T follicular helper cell (primary cell): ENCODE data around the gene SGTB.
"Not testable (repeated sequence)": the region's sequence is repeated elsewhere in the genome, so short reads cannot be mapped to it uniquely, and the experiment has no call there.

Experiments
- DNase-seq: peaks from one replicate; pipeline ENCODE4 v3.0.0-alpha.2; 2020; ENCODE audit warnings: low read depth

SGTB gene

DNA sequence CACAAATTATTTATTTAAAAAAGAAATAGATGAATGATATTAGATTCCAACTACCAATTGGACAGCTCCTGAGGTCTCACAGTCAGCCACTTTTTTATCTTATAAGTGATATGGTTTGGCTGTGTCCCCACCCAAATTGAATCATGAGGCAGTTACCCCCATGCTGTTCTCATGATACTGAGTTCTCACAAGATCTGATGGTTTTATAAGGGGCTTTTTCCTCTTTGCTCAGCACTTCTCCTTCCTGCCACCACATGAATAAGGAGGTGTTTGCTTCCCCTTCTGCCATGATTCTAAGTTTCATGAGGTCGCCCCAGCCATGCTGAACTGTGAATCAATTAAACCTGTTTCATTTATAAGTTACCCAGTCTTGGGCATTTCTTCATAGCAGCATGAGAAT, 13.0 kb upstream of the SGTB start:
- no peak for DNase-seq

DNA sequence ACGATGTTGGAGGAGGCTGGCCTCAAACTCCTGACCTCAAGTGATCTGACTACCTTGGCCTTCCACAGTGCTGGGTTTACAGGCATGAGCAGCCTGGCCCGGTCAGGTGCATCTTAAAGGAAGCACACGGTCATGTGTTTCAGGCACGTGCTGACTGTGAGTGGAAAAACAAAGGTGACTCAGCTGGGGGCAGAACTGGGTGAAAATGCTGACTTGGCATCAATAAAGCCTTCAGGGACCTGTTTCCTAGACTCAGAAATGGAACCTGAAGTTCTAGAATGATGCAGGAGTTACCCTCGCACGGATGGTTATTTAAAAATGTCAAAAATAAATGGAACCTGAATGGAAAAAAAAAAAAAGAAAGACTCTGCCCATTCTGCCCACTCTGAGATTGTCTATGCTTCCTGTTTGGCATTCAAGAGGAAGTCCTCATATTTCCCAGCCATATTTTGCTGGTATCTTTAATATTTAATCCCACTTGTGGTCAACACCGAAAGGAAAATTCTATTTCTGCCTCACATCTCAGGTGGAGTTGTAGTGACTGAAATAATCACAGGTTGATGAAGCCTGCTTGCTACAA, 12.4 kb upstream of the SGTB start:
- not testable (repeated sequence) for DNase-seq

DNA sequence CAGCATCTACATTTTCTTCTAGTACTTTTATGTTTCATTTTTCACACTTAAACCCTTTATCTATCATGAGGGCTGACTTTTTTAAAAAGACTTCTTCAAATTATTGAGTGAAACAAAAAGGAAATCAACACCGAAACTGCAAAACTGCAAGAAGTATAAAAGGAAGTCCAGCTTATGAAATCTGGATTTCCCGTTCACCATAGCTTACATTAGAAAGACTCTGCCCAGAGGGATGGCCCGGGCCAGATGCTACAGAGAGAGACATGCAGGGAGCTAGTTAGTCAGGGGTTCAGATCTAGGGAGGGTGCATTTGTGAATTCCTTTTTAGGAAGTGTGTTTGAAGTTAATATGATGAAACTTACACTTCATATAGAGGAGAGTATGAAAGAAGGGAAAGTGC, 10.1 kb upstream of the SGTB start:
- DNase-seq, result not testable (repeated sequence)

DNA sequence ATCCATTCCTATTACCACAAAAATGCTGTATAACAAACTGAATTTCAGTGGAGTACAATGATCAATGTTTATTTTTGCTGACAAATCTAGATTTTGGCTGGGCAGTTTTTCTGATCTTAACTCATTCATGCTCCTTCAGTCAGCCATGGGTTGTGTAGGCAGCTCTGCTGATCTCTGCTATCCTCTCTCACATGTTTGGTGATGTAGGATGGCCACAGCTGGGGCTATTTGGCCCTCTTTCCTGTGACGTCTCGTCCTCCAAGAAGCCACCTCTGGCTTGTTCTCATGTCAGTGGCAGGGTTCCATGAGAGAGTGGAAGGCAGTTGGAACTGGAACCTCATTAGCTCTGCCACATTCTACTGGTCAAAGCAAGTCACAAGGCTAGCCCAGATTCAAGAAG, 9.0 kb upstream of the SGTB start:
- no peak for DNase-seq

DNA sequence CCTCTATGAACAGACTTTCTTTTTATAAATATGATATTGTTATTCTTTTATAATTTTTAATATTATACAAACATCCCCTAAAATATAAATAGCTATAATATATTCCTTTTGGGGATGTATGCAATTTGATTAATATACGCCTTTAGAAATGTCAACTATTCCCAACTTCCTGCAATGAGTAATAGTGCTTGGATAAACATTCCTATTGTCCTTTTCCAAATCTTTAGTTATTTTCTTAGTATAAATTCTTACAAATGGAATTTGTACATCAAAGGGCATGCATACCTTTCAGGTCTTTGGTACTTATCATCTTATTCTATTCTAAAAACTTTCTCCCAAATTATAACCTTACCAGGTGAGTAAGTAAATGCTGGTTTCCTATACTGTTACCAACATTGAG, 6.3 kb upstream of the SGTB start:
- DNase-seq, result no peak

DNA sequence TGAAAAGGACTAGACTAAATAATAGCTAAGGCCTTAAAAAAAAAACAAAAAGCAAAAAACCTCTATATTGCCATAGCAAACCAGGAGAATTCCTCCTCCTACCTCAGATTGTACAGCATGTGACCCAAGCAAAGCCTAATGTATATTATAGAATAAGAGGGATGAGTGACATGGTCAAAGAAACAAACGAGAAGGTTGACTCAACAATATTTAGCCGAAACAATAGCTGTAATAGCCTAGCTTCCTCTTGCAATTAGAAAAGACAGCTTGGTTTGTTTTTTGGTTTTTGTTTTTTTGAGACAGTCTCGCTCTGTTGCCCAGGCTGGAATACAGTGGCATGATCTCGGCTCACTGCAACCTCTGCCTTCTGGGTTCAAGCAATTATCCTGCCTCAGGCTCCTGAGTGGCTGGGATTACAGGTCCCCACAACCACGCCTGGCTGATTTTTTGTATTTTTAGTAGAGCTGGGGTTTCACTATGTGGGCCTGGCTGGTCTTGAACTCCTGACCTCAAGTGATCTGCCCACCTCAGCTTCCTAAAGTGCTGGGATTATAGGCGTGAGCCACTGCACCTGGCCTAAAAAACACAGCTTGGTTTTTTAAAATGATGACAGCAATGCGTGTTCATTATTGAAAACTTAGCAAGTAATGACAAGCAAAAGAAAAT, 5.7 kb upstream of the SGTB start:
- no peak for DNase-seq

DNA sequence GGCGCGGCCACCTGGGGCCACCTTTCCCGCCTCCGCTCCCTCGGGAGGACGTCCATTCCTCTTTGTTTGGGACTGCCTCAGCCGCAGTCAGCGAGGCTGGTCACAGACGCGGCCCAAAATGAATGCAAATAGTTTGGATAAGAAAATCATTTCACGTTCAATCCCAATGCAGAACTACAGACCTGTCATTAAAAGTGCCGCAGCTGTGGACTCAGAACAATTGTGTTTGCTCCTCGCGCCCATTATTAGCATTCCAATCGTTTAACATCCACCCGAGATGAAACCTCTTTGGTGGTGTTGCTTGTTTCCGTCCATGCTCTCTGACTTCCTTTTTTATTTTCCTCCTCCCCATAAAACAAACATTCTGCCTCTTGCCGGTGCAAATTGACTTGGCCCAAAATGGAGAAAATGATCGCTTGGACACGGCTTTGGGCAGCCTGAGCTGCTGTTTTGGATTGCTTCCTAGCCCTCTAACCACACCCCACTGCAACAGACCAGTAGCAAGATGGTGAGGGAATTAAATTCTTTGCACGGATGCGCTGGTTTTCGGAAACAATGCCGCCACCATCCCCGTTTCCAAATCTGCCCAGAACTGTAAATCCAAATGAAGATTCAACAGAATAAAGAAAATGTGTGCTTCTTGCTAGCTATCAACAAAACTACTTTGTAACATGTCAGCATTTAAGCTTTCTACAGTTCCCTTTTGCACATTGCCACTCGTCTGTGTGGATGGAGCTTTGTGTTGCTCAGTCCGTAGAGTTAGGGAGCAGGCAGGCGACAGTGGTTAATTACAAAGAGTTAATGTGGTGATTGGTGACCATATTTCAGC, 880 bp upstream of the SGTB start:
- DNase-seq, result no peak

DNA sequence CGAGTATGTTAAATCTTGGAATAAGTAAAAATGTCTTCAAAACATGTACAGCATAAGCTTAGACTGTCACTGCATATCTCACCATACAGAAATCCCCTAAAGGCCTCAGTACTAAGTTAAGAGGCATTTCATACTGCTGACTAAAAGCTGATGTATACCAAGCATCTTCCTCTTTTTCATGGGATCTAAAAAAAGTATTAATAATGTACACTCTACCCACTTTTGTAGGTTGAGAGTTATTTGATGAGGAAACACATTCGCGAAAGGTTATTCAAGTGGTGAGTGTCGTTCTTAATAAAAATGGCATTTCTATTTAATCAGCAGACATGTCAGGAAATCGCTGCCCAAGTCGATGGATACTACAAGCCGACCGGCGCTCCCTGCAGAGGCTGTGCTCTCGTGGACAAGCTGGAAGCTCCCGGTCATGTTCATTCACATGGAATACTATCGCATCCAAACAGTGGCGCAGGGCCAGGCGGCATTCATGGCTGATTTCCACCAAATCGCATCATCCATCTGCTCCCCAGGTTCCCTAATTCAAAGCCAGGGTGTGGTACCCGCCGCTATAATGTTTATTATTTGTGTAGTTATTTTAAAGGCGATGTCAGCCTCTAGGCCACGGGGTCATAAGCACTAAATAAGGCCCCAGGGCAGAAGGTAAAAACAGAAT, 724 bp downstream of the SGTB start:
- no peak for DNase-seq

DNA sequence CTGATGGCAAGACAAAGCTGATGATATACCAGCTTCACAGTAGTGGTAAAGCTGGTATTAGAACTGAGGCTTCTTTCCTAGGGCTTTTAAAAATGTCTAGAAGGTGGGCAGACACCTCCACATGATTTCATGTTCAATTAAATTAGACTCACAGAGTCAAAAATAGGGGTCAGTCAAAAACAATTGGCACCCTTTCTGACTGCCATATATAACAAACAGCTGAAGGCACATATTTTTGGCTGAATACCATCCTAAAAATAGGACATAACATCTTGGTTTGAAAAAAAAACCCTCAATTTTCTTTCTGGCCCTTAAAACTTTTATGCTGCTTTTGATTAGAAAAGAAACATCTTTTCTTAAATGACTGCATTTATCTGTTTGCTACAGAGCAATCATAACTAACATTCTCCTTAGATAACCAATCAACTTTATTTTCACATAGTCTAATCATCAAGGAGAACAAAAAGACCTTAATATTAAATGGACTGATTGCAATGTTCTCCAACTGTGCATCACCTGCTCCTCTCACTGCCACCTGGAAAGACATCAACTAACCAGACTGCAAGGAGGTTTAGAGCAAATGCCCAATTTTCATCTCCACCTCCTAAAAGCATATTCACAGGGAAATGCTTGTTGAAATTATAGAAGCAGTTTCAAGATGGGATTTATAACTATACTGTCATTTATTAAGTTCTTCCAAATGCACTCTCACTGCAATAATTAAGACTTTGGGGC, 3.2 kb downstream of the SGTB start:
- DNase-seq, result no peak

DNA sequence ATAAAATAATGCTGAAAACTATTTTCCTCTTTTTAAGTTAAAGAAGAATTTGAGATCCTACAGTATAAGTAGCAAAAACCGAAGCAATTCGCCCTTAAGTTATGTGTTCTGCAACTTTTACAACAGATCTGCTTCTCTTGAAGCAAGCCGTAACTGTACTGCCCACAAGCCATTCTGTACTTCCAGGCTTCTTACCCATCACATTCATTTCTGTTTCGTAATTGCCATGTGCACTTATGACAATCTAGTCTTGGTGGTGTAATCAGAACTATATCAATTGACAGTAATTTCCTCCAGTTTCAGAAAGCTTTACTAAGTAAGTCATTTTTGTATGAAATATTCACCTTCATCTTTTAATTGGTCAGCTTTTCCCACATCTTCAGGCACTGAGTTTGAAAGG, 13.8 kb downstream of the SGTB start:
- DNase-seq, result no peak

DNA sequence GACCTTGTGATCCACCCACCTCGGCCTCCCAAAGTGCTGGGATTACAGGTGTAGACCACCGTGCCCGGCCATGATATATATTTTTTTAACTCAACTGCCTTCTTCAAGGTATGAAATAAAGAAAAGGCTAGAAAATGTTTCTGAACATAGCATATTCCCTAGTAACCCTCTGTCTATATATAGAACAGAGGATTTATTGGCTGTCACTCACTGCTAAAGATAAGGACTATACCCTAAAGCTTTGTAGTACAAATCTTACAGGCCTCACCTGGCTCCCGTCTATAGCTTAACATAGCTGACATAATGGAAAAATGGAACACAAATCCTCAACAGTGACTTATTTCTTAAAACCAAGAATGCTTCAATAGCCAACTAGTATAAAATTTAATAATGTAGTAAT, 14.2 kb downstream of the SGTB start:
- DNase-seq, result no peak

DNA sequence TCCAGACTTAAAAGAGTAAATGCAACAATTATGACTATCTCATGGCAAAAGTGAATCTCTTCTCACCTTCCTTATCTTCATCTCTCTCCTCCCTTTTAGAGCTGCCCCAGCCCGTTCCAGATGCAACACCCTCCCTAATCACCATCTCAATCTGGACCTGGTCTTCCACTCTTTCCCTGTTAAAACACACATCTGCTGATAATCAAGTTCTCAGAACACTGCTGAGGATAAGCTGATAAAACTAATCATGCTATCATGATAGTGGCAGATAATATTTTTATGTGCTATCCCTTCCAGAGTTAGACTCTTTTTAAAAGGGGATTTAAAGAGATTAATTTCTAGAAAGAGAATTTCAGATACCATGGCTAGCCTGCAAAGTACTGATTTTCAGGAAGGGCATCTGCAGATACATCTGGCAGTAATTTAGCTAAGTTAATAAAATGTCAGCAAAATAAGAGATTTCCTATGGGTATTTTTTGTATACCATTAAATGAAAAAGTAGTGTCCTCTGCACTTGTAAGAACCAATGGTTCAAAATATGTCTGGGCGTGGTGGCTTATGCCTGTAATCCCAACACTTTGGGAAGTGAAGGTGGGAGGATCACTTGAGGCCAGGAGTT, 17.2 kb downstream of the SGTB start:
- DNase-seq, result no peak

DNA sequence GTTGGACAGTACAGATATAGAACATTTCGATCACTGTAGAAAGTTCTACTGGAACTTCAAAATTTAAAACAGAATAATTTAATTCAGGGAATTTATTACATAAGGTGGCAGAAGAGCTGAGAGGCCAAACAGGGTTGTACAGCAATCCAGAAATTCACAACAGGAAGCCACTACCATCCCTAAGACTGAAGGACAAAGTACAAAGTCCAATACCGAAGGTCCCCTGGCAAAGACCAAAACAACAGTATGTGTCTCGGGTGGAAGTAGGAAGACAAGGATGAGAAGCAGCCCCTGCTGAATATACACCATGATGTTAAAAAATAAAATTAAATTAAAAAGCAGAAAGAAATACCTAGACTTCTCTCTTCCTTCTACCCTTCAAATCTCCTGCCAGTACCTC, 19.9 kb downstream of the SGTB start:
- DNase-seq, result no peak

DNA sequence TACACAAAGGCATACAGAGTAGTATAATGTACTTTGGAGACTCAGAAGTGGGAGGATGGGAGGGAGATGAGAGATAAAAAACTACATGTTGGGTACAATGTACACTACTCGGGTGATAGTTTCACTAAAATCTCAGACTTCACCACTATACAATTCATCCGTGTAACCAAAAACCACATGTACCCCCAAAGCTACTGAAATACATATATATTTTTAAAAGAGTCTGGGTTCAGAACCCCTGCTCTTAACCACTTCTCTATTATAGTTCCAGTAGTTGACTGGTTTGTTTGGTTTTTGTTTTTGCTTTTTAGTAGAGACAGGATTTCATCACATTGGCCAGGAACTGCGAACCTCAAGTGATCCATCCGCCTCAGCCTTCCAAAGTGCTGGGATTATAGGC, 22.6 kb downstream of the SGTB start:
- no peak for DNase-seq

DNA sequence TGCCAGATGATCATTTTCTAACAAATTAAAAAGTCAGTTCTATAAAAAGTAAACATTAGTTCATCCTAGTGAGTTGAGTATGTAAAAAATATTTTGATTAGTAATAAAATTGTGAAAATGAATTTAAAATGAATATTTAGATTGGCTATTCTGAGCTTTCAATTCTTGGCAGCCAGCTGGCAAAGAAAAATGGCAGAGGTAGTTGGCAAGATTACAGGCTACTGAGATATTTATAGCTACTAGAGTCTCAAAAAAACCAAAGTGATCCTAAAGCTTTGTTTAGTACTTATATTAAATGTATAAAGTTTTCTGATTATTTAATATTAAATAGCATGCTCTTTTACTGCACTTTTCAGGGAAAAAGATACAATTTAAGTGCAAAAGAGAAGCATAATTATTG, 25.0 kb downstream of the SGTB start:
- no peak for DNase-seq

DNA sequence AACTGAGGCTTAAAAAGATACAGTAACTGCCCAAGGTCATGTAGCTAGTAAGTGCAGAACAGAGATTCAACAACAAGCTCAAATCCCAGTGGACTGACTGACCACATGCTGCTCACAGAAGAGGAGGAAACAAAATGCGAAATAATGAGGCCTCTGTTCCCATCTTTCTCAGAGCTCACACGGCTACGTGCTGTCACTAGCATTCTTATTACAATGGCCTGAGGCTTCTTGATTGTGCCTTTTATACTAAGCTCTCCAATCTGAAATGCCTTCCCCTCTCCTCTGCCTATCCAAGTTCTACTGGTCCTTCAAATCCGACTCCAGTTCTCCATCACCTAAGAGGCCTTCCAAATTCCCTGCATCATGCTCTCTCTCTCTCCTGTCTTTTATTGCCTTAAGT, 26.0 kb downstream of the SGTB start:
- DNase-seq, result no peak

DNA sequence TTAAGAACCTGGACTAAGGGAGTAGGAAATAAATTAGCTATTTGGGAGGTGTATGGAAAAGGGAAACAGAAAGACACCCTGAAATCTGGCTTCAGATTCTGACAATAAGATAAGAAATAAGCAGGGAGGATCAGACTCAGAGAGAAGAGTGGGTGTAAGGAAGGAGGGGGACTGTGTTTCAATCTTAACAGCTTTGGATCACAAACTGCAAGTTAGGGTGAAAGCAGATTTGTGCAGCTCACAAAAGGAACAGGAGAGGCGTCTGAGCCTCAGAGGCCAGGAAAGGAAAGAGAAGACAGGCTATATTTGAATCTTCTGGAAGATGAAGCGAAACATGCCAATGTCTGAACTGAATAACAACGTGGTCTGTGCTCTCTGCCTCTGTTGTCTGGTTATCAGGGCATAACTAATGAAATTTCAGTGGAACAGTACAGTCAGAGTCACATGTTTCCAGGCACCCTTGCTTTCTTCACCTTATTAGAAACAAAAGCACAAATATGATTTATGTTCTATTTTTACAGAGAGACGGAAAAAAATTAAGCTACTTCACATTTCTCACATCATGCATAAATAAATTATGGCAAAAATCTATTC, 26.6 kb downstream of the SGTB start:
- DNase-seq, result no peak

DNA sequence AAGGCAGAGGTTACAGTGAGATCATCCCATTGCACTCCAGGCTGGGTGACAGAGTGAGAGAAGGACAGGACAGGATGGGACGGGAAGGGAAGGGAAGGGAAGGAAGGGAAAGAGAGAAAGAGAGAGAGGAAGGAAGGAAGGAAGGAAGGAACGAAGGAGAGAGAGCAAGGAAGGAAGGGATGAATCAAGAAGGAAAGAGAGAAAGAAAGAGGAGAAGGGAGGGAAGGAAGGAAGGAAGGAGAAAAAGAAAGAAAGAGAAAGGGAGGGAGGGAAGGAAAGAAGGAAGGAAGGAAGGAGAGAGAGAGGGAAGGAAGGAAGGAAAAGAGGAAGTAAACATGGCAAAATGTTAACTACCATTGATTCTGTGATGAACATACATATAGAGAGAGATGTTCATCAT, 28.8 kb downstream of the SGTB start:
- no peak for DNase-seq

DNA sequence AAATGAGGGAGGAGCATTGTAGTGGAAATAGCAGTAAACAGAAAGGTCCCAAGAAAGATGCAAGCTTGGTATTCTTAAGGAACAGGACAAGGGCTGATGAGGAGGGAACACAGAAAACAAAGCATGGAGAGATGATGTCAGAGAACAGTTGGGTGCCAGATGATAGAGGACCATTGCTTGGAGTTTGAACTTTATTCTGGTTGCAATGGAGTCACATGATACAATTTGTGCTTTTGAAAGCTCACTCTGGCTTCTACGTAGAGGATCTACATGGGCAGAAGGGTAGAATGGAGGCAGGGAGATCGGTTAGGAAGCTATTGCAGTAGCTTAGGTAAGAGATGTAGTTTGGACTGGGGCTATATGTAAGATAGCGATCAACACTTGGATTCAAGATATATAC, 39.8 kb downstream of the SGTB start:
- DNase-seq, result no peak

DNA sequence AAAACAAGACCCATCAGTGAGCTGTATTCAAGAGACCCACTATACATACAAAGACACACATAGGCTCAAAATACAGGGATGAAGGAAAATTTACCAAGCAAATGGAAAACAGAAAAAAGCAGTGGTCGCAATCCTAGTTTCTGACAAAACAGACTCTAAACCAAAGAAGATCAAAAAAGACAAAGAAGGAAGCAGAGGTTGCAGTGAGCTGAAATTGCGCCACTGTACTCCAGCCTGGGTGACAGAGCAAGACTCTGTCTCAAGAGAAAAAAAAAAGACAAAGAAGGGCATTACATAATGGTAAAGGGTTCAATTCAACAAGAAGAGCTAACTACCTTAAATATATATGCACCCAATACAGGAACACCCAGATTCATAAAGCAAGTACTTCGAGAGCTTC, 45.9 kb downstream of the SGTB start:
- DNase-seq, result not testable (repeated sequence)

DNA sequence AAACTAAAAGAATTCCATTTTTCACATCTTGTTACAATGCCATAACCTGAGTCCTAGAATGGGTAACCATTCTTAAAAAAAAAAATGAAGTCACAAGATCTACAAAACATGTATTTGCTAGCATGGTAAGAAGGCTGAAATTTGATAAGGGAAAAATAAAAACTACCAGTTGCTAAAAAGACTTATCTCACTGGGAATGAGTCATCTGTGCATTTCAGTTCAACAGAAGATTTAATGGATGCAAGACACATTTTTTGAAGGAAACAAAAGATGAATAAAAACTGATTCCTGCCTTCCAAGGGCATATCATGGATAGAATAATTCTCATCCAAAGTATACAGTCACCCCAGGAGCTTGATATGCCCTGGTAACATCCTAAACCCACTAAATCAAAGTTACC, 47.2 kb downstream of the SGTB start:
- DNase-seq, result no peak
